IMR-90 (cell line): ENCODE measurements around the gene MAMDC4. TPM values are rescaled to one million over a fixed set of nuclear protein-coding genes. Genes with fewer than 3 reads are reported as not detected.

ENCODE experiments used
- ATAC-seq: fragments of 200-7000 bp; cut with Tn5 transposase; 2 replicates; pipeline ENCODE4 v1.9.1; 2020; ENCODE audit warnings: low read depth, mild to moderate bottlenecking, moderate library complexity
- BruUV-seq: library from RNA; stranded (reverse); fragments of 400-500 nt; replicated peaks from 2 replicates; lab custom pipeline; 2021; lab: Mats Ljungman, UMichigan
- CTCF ChIA-PET: fragments of 300-600 bp; formaldehyde crosslinking; extraction: SDS; loops from one replicate; lab custom pipeline; 2021; ENCODE audit warnings: antibody characterized with exemption; lab: Yijun Ruan, JAX
- POLR2A ChIA-PET: fragments of 300-600 bp; sonication (Branson Sonifier 250); formaldehyde crosslinking; loops from one replicate; lab custom pipeline; 2022; ENCODE audit warnings: antibody characterized with exemption; ENCODE audit not compliant: unreplicated experiment; lab: Charles Lee
- DNase-seq: peaks from one replicate; pipeline ENCODE4 v3.0.0; 2013
- H2AFZ ChIP-seq: replicated peaks from 2 replicates; pipeline ENCODE3; 2013; ENCODE audit warnings: low read length, mild to moderate bottlenecking; ENCODE audit not compliant: poor library complexity
- H2AK5ac ChIP-seq: 2 replicates; pipeline ENCODE4 v1.6.1; 2013; ENCODE audit warnings: low read depth, low read length, inconsistent platforms
- H2AK9ac ChIP-seq: replicated peaks from 2 replicates; pipeline ENCODE3; 2013; ENCODE audit warnings: mild to moderate bottlenecking, low read depth, low read length, moderate library complexity; ENCODE audit not compliant: poor library complexity
- H2BK120ac ChIP-seq: 2 replicates; pipeline ENCODE4 v1.6.1; 2013; ENCODE audit warnings: low read depth, low read length, inconsistent platforms
- H2BK15ac ChIP-seq: 3 replicates; pipeline ENCODE4 v1.6.1; 2013; ENCODE audit warnings: low read depth, low read length, inconsistent platforms
- H2BK20ac ChIP-seq: 2 replicates; pipeline ENCODE4 v1.6.1; 2013; ENCODE audit warnings: low read depth, mild to moderate bottlenecking, inconsistent platforms, low read length, moderate library complexity
- H2BK5ac ChIP-seq: 2 replicates; pipeline ENCODE4 v1.6.1; 2013; ENCODE audit warnings: mild to moderate bottlenecking, low read depth, low read length, inconsistent platforms; ENCODE audit not compliant: poor library complexity, severe bottlenecking
- H3K14ac ChIP-seq: replicated peaks from 2 replicates; pipeline ENCODE4 v1.6.1; 2013; ENCODE audit warnings: low read depth, low read length, inconsistent platforms
- H3K18ac ChIP-seq: 2 replicates; pipeline ENCODE4 v1.6.1; 2013; ENCODE audit warnings: low read depth, low read length, control low read depth
- H3K23ac ChIP-seq: 2 replicates; pipeline ENCODE4 v1.6.1; 2013; ENCODE audit warnings: low read depth, low read length, inconsistent platforms
- H3K27ac ChIP-seq: 2 replicates; pipeline ENCODE4 v1.5.1; 2013; ENCODE audit warnings: mild to moderate bottlenecking, control low read depth, low read length; ENCODE audit not compliant: insufficient read depth
- H3K27me3 ChIP-seq: 2 replicates; pipeline ENCODE4 v1.6.1; 2013; ENCODE audit warnings: low read length; ENCODE audit not compliant: control insufficient read depth, insufficient read depth
- H3K36me3 ChIP-seq: 2 replicates; pipeline ENCODE4 v1.6.1; 2013; ENCODE audit warnings: low read length, mixed read lengths; ENCODE audit not compliant: control insufficient read depth, insufficient read depth
- H3K4ac ChIP-seq: 2 replicates; pipeline ENCODE4 v1.6.1; 2013; ENCODE audit warnings: low read depth, low read length, inconsistent platforms
- H3K4me1 ChIP-seq: 2 replicates; pipeline ENCODE4 v1.6.1; 2013; ENCODE audit warnings: low read length, mixed read lengths; ENCODE audit not compliant: control insufficient read depth, insufficient read depth
- H3K4me2 ChIP-seq: 2 replicates; pipeline ENCODE4 v1.6.1; 2013; ENCODE audit warnings: low read depth, mild to moderate bottlenecking, control low read depth, low read length, moderate library complexity
- H3K4me3 ChIP-seq: 2 replicates; pipeline ENCODE4 v1.5.1; 2013; ENCODE audit warnings: low read depth, mild to moderate bottlenecking, control low read depth, low read length, moderate library complexity; ENCODE audit not compliant: insufficient read depth
- H3K56ac ChIP-seq: 2 replicates; pipeline ENCODE4 v1.6.1; 2013; ENCODE audit warnings: low read length, inconsistent platforms; ENCODE audit not compliant: insufficient read depth; ENCODE audit errors: extremely low read depth
- H3K79me1 ChIP-seq, 2 experiments: 2 replicates each; pipeline ENCODE4 v1.6.1; 2013; ENCODE audit warnings: low read length in 2 of 2, inconsistent platforms in 1 of 2, low read depth in 1 of 2
- H3K9ac ChIP-seq: 2 replicates; pipeline ENCODE4 v1.6.1; 2013; ENCODE audit warnings: low read depth, low read length, control low read depth
- H3K9me1 ChIP-seq: 2 replicates; pipeline ENCODE4 v1.6.1; 2013; ENCODE audit warnings: low read length, inconsistent platforms; ENCODE audit not compliant: insufficient read depth
- H3K9me3 ChIP-seq: 2 replicates; pipeline ENCODE4 v1.6.1; 2013; ENCODE audit warnings: low read length; ENCODE audit not compliant: control insufficient read depth, insufficient read depth
- H4K20me1 ChIP-seq: 2 replicates; pipeline ENCODE4 v1.6.1; 2013; ENCODE audit warnings: low read length, inconsistent platforms; ENCODE audit not compliant: insufficient read depth
- H4K5ac ChIP-seq: 2 replicates; pipeline ENCODE4 v1.6.1; 2013; ENCODE audit warnings: mild to moderate bottlenecking, low read depth, low read length, control low read depth
- H4K8ac ChIP-seq, 2 experiments: 2 replicates each; pipeline ENCODE4 v1.6.1; 2013; ENCODE audit warnings: low read depth in 2 of 2, low read length in 2 of 2, control low read depth in 1 of 2, inconsistent platforms in 1 of 2
- H4K91ac ChIP-seq: 2 replicates; pipeline ENCODE4 v1.6.1; 2013; ENCODE audit warnings: low read depth, low read length, inconsistent platforms; ENCODE audit not compliant: insufficient read depth
- CEBPB ChIP-seq: IDR thresholded peaks from 2 replicates; pipeline ENCODE4 v1.6.1; 2012; ENCODE audit warnings: low read depth, low read length, improper control_type of control experiment
- MXI1 ChIP-seq: IDR thresholded peaks from 2 replicates; pipeline ENCODE4 v1.6.1; 2012; ENCODE audit warnings: low read depth, mild to moderate bottlenecking, low read length, moderate library complexity, borderline replicate concordance
- RCOR1 ChIP-seq: IDR thresholded peaks from 2 replicates; pipeline ENCODE4 v1.6.1; 2012; ENCODE audit warnings: mild to moderate bottlenecking, low read length, improper control_type of control experiment; ENCODE audit not compliant: insufficient replicate concordance
- WGBS, 2 experiments: methylation state at CpG; one replicate each; pipeline versions ENCODE4 v1.1.5 to v1.1.7; 2013; ENCODE audit warnings: missing lambda C conversion rate in 2 of 2; ENCODE audit not compliant: insufficient read length in 1 of 2; ENCODE audit errors: extremely low coverage in 2 of 2; 5-methylcytosine and 5-hydroxymethylcytosine counted together
- dilution Hi-C: fragments of 300-500 bp; cut with HindIII; formaldehyde crosslinking; loops from one replicate; pipeline ENCODE4 v1.14.3; 2018; ENCODE audit warnings: low sequenced_read_pairs; ENCODE audit not compliant: unreplicated experiment
- in situ Hi-C: fragments of 300-500 bp; cut with MboI; formaldehyde crosslinking; loops from 3 replicates; pipeline ENCODE4 v1.14.3; 2019; ENCODE audit warnings: low sequenced_read_pairs, inconsistent platforms, mixed read lengths
- intact Hi-C: fragments of 100-400 bp; cut with micrococcal nuclease; formaldehyde crosslinking; loops from 2 replicates; pipeline ENCODE4 v1.10.0; 2022
- polyA plus RNA-seq, 3 experiments: library from polyadenylated mRNA; depleted of rRNA; stranded (reverse); fragments of >200 nt; gene quantifications; 2 replicates each; pipeline ENCODE4 v1.2.3, GENCODE V29; 2012; ENCODE audit warnings: low replicate concordance in 1 of 3
- total RNA-seq: library from RNA; depleted of rRNA; stranded (reverse); fragments of >200 nt; gene quantifications from 2 replicates; pipeline ENCODE4 v1.2.3, GENCODE V29; 2012
- TF ChIP-seq, protein P1 (sequence below): conservative IDR thresholded peaks from 2 replicates; pipeline ENCODE4 v1.5.1; 2012; ENCODE audit warnings: mild to moderate bottlenecking, low read depth, low read length, improper control_type of control experiment

Gene MAMDC4
- total and polyA plus RNA-seq, 2 of the 4 experiments (the other 2 are of a cell fraction): 0.18 to 3.5 TPM

DNA sequence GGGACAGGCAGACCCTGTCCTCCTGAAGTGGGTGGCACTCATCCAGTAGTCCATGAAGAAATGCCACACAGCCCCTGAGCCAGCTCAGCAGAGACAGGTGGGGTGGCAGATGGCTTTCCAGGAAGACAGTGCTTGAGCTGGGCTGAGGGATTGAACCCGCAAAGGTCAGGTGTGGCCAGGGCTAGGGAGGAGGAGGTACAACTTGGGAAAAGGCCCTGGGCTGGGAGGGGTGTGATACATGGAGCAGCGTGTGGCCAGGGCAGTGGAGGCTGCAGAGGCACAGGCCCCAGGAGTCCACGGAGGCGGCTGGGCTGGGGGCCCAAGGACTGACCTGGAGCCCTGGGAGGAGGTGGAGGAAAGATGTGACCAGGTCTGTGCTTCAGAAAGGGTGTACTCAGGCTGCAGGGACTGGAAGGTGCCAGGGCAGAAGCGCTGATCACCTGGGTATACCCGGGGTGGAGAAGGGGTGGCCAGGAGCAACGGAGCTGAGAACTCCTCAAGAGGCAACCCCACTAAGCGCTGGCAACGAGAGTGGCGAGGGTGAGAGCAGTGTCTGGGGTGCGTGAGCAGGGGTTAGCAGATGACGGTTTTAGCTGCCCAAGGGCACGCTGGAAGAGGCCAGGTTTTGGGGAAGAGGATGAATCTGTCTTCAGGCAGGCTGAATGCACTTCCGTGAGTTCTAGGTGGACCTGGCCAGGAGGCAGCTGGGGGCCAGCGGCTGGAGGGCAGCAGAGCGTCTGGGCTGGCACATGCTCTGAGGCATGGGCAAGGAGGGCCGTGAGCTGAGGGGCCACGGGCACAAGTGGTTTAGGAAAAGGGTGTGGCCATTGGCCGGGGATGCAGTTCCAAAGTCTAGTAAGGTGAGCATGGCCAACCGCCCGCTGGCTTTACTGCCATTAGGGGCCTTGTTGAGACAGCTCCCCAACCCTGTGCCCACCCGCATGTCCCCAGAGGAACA is 48.3 kb upstream of the MAMDC4 start:
- H3K4ac ChIP-seq: no peak overlapping the region
- no TSS peak for BruUV-seq
- H3K36me3 ChIP-seq: peaks cover 2% of the 10 kb centered on the region; the same call in 1 of the 2 replicates
- peaks cover 13% of the 10 kb centered on the region for H3K4me1 ChIP-seq
- H3K27ac ChIP-seq: no peak overlapping the region
- ChIA-PET POLR2A (no interaction called here), CTCF (no interaction called here)
- H3K4me3 ChIP-seq: no peak overlapping the region
- no peak overlapping the region for H2AFZ ChIP-seq
- peaks cover 6% of the 10 kb centered on the region for H4K20me1 ChIP-seq
- no peak overlapping the region for H3K9ac ChIP-seq
- 97% methylated on average over 10 of the region's 22 CpGs; no CpG with 5 or more reads in 1 of the 2 experiments for WGBS, 2 experiments
- H2BK20ac ChIP-seq: no peak overlapping the region
- H3K23ac ChIP-seq: no peak overlapping the region
- no peak overlapping the region for H4K91ac ChIP-seq
- H3K9me3 ChIP-seq: no peaks in the 10 kb centered on the region
- no peak overlapping the region for H3K14ac ChIP-seq
- peaks cover 29% of the 10 kb centered on the region for H3K27me3 ChIP-seq
- no peak overlapping the region for H2AK9ac ChIP-seq
- no peak for TF ChIP-seq RCOR1
- no peak for TF ChIP-seq MXI1
- TF ChIP-seq, protein P1, sequence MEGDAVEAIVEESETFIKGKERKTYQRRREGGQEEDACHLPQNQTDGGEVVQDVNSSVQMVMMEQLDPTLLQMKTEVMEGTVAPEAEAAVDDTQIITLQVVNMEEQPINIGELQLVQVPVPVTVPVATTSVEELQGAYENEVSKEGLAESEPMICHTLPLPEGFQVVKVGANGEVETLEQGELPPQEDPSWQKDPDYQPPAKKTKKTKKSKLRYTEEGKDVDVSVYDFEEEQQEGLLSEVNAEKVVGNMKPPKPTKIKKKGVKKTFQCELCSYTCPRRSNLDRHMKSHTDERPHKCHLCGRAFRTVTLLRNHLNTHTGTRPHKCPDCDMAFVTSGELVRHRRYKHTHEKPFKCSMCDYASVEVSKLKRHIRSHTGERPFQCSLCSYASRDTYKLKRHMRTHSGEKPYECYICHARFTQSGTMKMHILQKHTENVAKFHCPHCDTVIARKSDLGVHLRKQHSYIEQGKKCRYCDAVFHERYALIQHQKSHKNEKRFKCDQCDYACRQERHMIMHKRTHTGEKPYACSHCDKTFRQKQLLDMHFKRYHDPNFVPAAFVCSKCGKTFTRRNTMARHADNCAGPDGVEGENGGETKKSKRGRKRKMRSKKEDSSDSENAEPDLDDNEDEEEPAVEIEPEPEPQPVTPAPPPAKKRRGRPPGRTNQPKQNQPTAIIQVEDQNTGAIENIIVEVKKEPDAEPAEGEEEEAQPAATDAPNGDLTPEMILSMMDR: no peak
- TF ChIP-seq CEBPB: no peak
- H2BK15ac ChIP-seq: no peak overlapping the region
- H3K56ac ChIP-seq: no peak overlapping the region
- no peaks in the 10 kb centered on the region for H3K9me1 ChIP-seq
- no peak for DNase-seq
- no peak overlapping the region for H3K4me2 ChIP-seq
- no peak overlapping the region for H4K5ac ChIP-seq
- H4K8ac ChIP-seq: no peak overlapping the region
- intact Hi-C loops: no loop called here
- no peak overlapping the region for H3K18ac ChIP-seq
- no peak overlapping the region for H2AK5ac ChIP-seq
- H2BK5ac ChIP-seq: no peak overlapping the region
- dilution Hi-C loops: no loop called here
- in situ Hi-C loops: no loop called here
- no peak overlapping the region for H2BK120ac ChIP-seq
- peaks cover 9 to 13% of the 10 kb centered on the region in 2 experiments for H3K79me1 ChIP-seq
- ATAC-seq: no peak
